Measurements from ENCODE around the gene CHCHD6. TPM values are rescaled to one million over a fixed set of nuclear protein-coding genes. Genes with fewer than 3 reads are reported as not detected.

The CHCHD6 gene
- total RNA-seq, 1 donor: 10.9 TPM

DNA sequence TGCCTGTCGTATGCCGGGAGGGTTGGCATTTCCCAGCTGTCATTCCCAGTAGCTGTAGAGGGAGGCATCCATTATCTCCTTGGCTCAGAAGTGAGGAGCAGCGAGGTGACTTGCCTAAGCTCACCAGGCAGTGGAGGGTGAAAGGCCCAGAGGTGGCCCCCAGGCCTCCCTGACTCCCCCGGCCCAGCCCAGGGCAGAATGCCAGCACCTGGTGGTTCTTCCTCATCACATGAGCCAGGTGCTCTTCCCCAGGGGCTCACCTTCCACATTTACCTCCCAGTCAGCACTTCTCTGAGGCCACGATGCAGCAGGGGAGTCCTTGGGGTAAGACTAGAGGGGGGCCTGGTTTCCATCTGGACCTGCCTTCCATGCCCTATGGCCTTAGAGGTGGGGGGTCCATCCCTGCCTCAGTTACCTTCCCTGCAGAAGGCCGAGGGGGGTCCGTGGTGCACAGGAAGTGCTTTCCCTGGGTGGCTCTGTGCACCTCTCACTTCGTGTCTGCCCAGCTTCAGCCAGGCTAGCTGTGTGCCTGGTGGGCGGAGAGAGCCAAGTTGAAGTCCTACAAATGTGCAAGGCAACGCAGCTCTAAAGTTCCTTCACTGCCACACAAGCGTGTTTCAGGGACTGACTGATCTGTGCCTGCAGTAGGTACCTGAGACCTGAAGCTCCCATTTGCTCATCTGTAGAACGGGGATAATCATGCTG is 208.6 kb downstream of the CHCHD6 start:
- no peaks in the 10 kb centered on the region for H3K79me2 ChIP-seq (ENCODE audit: insufficient read depth, low read length)
- H4K20me1 ChIP-seq (ENCODE audit: insufficient read depth, low read length): no peaks in the 10 kb centered on the region
- H3K4me3 ChIP-seq (ENCODE audit: insufficient read depth, low read length): no peak overlapping the region
- TF ChIP-seq, protein P1, sequence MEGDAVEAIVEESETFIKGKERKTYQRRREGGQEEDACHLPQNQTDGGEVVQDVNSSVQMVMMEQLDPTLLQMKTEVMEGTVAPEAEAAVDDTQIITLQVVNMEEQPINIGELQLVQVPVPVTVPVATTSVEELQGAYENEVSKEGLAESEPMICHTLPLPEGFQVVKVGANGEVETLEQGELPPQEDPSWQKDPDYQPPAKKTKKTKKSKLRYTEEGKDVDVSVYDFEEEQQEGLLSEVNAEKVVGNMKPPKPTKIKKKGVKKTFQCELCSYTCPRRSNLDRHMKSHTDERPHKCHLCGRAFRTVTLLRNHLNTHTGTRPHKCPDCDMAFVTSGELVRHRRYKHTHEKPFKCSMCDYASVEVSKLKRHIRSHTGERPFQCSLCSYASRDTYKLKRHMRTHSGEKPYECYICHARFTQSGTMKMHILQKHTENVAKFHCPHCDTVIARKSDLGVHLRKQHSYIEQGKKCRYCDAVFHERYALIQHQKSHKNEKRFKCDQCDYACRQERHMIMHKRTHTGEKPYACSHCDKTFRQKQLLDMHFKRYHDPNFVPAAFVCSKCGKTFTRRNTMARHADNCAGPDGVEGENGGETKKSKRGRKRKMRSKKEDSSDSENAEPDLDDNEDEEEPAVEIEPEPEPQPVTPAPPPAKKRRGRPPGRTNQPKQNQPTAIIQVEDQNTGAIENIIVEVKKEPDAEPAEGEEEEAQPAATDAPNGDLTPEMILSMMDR (IDR thresholded peaks at IDR 0.05; ENCODE audit: extremely low read depth, low read depth, low read length): no peak
- H3K9me3 ChIP-seq (ENCODE audit: low read depth, low read length): no peaks in the 10 kb centered on the region
- peaks cover 16% of the 10 kb centered on the region for H3K4me1 ChIP-seq (ENCODE audit: insufficient read depth, low read length)
- H3K27me3 ChIP-seq (ENCODE audit: insufficient read depth, low read length): no peaks in the 10 kb centered on the region
- H3K27ac ChIP-seq (ENCODE audit: low read depth, low read length): peak overlapping the region; percentile 89
- no peak overlapping the region for H3K4me2 ChIP-seq (ENCODE audit: insufficient read depth, low read length)
- no peak overlapping the region for H2AFZ ChIP-seq (ENCODE audit: low read length)
- no peaks in the 10 kb centered on the region for H3K36me3 ChIP-seq (ENCODE audit: insufficient read depth, low read length)
- DNase-seq (ENCODE audit: insufficient read length, low spot score, missing footprints): no peak

DNA sequence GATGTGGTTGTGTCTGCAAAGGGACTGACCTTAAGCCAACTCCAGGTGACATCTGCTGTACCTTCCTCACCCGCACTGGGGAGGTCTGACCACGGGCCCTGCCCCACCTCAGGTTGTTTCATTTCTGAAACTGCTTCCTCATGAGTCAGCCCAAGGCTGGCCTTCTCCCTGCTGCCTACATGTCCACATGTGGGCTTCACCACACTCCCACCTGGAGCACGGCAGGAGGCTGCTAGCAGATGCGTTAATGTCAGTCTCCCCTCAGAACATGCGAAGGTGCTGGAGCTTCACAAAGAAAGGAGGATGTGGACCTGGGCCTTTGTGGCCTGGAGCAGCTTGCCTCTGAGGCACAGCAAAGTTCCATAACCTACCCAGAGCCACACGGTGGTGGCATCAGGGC is 209.5 kb downstream of the CHCHD6 start:
- Histone ChIP-seq H3K4me2 (ENCODE audit: insufficient read depth, low read length) (no peak overlapping the region), H3K4me3 (ENCODE audit: insufficient read depth, low read length) (no peak overlapping the region)
- DNase-seq (ENCODE audit: insufficient read length, low spot score, missing footprints): no peak

DNA sequence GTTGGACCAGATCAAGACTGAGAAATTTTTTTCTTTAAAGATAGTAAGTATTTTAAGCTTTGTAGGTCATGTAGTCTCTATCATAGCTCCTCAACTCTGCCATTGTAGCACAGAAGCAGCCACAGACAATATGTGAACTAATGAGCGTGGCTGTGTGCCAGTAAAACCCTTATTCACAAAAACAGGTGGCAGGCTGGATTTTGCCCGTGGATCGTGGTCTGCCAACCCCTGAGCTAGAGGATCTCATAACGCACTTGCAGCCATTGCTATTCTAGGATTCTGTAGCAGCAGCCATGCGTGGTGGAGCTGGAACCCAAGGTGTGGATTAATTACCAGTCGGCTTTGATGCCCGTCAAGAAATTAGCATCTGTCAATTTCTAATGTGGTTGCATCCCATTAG is 210.2 kb downstream of the CHCHD6 start:
- Histone ChIP-seq H3K9me3 (ENCODE audit: low read depth, low read length) (no peaks in the 10 kb centered on the region), H3K4me2 (ENCODE audit: insufficient read depth, low read length) (no peak overlapping the region), H3K27ac (ENCODE audit: low read depth, low read length) (no peak overlapping the region), H3K27me3 (ENCODE audit: insufficient read depth, low read length) (no peaks in the 10 kb centered on the region), H2AFZ (ENCODE audit: low read length) (no peak overlapping the region), H3K4me1 (ENCODE audit: insufficient read depth, low read length) (peaks cover 16% of the 10 kb centered on the region), H3K36me3 (ENCODE audit: insufficient read depth, low read length) (no peaks in the 10 kb centered on the region), H4K20me1 (ENCODE audit: insufficient read depth, low read length) (no peaks in the 10 kb centered on the region), H3K79me2 (ENCODE audit: insufficient read depth, low read length) (no peaks in the 10 kb centered on the region), H3K4me3 (ENCODE audit: insufficient read depth, low read length) (no peak overlapping the region)
- no peak for DNase-seq (ENCODE audit: insufficient read length, low spot score, missing footprints)
- TF ChIP-seq, protein P1 (IDR thresholded peaks at IDR 0.05; ENCODE audit: extremely low read depth, low read depth, low read length): no peak

More for the DNA sequence above, 209.5 kb downstream of the CHCHD6 start:
- H3K27ac ChIP-seq (ENCODE audit: low read depth, low read length): no peak overlapping the region
- no peaks in the 10 kb centered on the region for H3K36me3 ChIP-seq (ENCODE audit: insufficient read depth, low read length)
- no peak overlapping the region for H2AFZ ChIP-seq (ENCODE audit: low read length)
- H3K9me3 ChIP-seq (ENCODE audit: low read depth, low read length): no peaks in the 10 kb centered on the region
- TF ChIP-seq, protein P1 (IDR thresholded peaks at IDR 0.05; ENCODE audit: extremely low read depth, low read depth, low read length): no peak
- peaks cover 16% of the 10 kb centered on the region for H3K4me1 ChIP-seq (ENCODE audit: insufficient read depth, low read length)
- H3K79me2 ChIP-seq (ENCODE audit: insufficient read depth, low read length): no peaks in the 10 kb centered on the region
- no peaks in the 10 kb centered on the region for H4K20me1 ChIP-seq (ENCODE audit: insufficient read depth, low read length)
- H3K27me3 ChIP-seq (ENCODE audit: insufficient read depth, low read length): no peaks in the 10 kb centered on the region

DNA sequence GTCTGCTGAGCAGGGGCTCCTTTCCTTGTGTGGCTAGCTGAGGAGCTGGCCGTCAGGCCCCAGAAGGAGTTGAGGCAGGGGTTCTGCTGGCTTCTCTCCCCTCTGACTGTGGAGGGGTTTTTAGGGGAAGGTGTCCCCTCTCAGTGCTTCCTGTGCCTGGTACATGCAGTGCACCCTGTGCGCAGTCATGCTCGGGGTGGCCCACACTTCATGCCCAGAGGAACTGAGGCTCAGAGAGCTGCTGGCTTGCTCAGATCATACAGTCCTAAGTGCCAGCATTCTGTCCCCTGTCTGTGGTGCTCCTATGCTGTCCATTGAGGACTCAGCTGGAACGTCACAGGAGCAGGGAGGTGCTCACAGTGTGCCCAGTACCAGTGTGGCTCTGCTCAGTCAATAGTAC is 211.0 kb downstream of the CHCHD6 start:
- Histone ChIP-seq H3K4me3 (ENCODE audit: insufficient read depth, low read length) (no peak overlapping the region), H3K79me2 (ENCODE audit: insufficient read depth, low read length) (no peaks in the 10 kb centered on the region), H3K4me1 (ENCODE audit: insufficient read depth, low read length) (peaks cover 16% of the 10 kb centered on the region), H3K9me3 (ENCODE audit: low read depth, low read length) (no peaks in the 10 kb centered on the region), H3K27me3 (ENCODE audit: insufficient read depth, low read length) (no peaks in the 10 kb centered on the region), H3K4me2 (ENCODE audit: insufficient read depth, low read length) (no peak overlapping the region), H2AFZ (ENCODE audit: low read length) (no peak overlapping the region), H3K27ac (ENCODE audit: low read depth, low read length) (no peak overlapping the region), H4K20me1 (ENCODE audit: insufficient read depth, low read length) (no peaks in the 10 kb centered on the region), H3K36me3 (ENCODE audit: insufficient read depth, low read length) (no peaks in the 10 kb centered on the region)
- no peak for DNase-seq (ENCODE audit: insufficient read length, low spot score, missing footprints)
- TF ChIP-seq, protein P1 (IDR thresholded peaks at IDR 0.05; ENCODE audit: extremely low read depth, low read depth, low read length): no peak
